ENCODE results near the gene OVCH2. TPM values are rescaled to one million over a fixed set of nuclear protein-coding genes. Genes with fewer than 3 reads are reported as not detected.

OVCH2 gene
- total RNA-seq, 1 donor from 2014 or later, result 0.89 TPM

DNA sequence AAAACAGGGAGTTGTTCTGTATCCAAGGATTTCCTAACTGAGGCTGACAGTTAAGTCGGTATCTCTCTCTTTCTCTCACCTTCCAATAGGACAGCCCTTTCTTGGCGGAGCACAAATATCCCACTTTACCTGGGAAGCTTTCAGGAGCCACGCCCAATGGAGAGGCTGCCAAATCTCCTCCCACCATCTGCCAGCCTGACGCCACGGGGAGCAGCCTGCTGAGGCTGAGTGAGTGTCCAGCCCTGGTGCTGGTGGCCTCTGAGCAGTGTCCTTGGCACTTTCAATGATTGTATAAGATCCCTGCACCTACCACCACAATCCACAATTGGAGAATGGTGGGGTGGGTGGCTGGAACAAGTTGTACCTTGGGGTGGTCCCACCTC lies 66.6 kb downstream of the OVCH2 start:
- no peaks in the 10 kb centered on the region for H3K9me3 Mint-ChIP-seq
- H3K27ac Mint-ChIP-seq, result no peak overlapping the region
- peaks cover 51% of the 10 kb centered on the region for H3K36me3 Mint-ChIP-seq
- no peak for DNase-seq (ENCODE audit: extremely low spot score, unreplicated experiment)
- no peaks in the 10 kb centered on the region for H3K4me1 Mint-ChIP-seq (ENCODE audit: unreplicated experiment)
- no peaks in the 10 kb centered on the region for H3K27me3 Mint-ChIP-seq
- TF ChIP-seq, protein P1, sequence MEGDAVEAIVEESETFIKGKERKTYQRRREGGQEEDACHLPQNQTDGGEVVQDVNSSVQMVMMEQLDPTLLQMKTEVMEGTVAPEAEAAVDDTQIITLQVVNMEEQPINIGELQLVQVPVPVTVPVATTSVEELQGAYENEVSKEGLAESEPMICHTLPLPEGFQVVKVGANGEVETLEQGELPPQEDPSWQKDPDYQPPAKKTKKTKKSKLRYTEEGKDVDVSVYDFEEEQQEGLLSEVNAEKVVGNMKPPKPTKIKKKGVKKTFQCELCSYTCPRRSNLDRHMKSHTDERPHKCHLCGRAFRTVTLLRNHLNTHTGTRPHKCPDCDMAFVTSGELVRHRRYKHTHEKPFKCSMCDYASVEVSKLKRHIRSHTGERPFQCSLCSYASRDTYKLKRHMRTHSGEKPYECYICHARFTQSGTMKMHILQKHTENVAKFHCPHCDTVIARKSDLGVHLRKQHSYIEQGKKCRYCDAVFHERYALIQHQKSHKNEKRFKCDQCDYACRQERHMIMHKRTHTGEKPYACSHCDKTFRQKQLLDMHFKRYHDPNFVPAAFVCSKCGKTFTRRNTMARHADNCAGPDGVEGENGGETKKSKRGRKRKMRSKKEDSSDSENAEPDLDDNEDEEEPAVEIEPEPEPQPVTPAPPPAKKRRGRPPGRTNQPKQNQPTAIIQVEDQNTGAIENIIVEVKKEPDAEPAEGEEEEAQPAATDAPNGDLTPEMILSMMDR (conservative IDR thresholded peaks at IDR 0.05), result no peak
- no peak overlapping the region for H3K4me3 Mint-ChIP-seq

Other genes with a start within 250 kb of the OVCH2 start
- gene OLFML1, start 221.0 kb downstream of the OVCH2 start, total RNA-seq (ENCODE audit: low replicate concordance), result 0.83 and 11.8 TPM in 2 replicates
- 28.2 and 70.7 TPM in 2 replicates for gene PPFIBP2, start 192.5 kb downstream of the OVCH2 start, total RNA-seq (ENCODE audit: low replicate concordance)
- 23.2 and 28.2 TPM in 2 replicates for gene CYB5R2, start 33.0 kb downstream of the OVCH2 start, total RNA-seq (ENCODE audit: low replicate concordance)
- gene OR5P2, start 90.5 kb upstream of the OVCH2 start, total RNA-seq (ENCODE audit: low replicate concordance), result 0.26 and 0.29 TPM in 2 replicates
- 0.48 TPM in 1 of 2 replicates, not detected in the other for gene OR5P3, start 124.4 kb upstream of the OVCH2 start, total RNA-seq (ENCODE audit: low replicate concordance)
- not detected in 2 replicates for gene OR10A6, start 224.8 kb upstream of the OVCH2 start, total RNA-seq (ENCODE audit: low replicate concordance)
- gene OR10A3, start 235.2 kb upstream of the OVCH2 start, total RNA-seq (ENCODE audit: low replicate concordance), result not detected in 2 replicates